Measurements from ENCODE around the gene LRRC9.

DNA sequence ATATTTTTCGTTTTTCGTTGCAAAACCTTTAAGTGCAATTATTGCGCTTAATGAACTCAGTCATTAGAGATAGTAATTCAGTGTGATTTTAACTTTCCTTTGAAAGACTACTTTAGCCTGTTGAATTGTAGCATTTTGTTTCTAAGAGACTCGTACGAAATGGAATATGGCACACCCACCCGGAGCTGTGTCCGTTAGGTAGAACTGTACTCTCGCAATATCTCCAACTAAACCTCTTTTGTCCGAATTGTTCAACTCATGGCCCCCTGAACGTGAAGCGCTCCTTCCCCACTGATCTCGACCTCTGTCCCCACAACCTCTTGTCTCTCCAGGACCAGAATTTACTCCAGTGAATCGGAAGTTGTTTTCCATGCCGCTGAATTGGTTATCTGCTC, 172.6 kb downstream of the LRRC9 start:
- TF ChIP-seq CTCF (IDR thresholded peaks at IDR 0.05) (no peak), EZH2 (IDR thresholded peaks at IDR 0.05; ENCODE audit: borderline replicate concordance, insufficient read depth, low read depth, low read length, poor library complexity, severe bottlenecking) (no peak)

All from B cell (primary cell).